ENCODE results near the gene CD276. TPM values are rescaled to one million over a fixed set of nuclear protein-coding genes. Genes with fewer than 3 reads are reported as not detected.
A peak's percentile ranks its signal among the peaks of the same experiment; 100 is the strongest.

The CD276 gene
- total and polyA plus RNA-seq, 4 donors = 27.7 to 67.9 (median 59.0) TPM

DNA sequence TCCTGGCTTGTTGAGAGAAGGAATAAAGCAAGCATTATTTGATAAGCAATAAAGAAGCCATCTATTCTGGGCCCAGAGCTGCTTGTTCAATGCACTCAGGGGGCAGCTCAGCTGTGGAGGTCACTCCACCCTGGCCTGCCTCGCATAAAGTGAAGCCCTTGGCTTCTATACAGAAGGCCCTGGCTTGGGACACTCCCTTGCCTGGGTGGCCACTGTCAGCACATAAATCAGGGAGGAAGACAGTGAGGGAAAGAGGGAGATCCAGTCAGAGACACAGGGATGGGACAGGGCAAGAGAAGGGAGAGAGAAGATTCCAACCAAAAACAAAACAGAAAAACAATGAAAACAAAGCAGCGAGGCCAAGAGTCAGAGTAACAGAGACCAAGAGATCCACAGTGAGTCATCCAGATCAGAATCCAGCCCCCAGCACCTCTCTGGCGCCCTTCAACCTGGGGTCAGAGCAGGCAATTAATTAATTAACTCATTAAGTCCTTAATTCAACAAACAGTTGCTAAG, 57.2 kb downstream of the CD276 start:
- H3K27me3 ChIP-seq (ENCODE audit: control insufficient read depth in 1 of 2, insufficient read depth in 2 of 2, low read length in 1 of 2) = no peaks in the 10 kb centered on the region
- WGBS, 2 donors = 82 to 85% methylated on average over 3 of the region's 3 CpGs
- DNase-seq (no peak), ATAC-seq (ENCODE audit: low FRiP score) (no peak)
- no peaks in the 10 kb centered on the region for H3K9me3 ChIP-seq (ENCODE audit: control insufficient read depth, low read length)
- no peak overlapping the region for H3K4me3 ChIP-seq (ENCODE audit: low read length in 2 of 2)
- no peak overlapping the region for H3K27ac ChIP-seq (ENCODE audit: low read depth in 1 of 2, low read length in 2 of 2)
- intact Hi-C loops (cut with DNase I) = no loop called here
- H3K4me1 ChIP-seq (ENCODE audit: control insufficient read depth in 1 of 2, insufficient read depth in 2 of 2, low read length in 2 of 2) = no peaks in the 10 kb centered on the region
- no peaks in the 10 kb centered on the region for H3K36me3 ChIP-seq (ENCODE audit: control insufficient read depth in 1 of 2, insufficient read depth in 2 of 2, low read length in 1 of 2)

DNA sequence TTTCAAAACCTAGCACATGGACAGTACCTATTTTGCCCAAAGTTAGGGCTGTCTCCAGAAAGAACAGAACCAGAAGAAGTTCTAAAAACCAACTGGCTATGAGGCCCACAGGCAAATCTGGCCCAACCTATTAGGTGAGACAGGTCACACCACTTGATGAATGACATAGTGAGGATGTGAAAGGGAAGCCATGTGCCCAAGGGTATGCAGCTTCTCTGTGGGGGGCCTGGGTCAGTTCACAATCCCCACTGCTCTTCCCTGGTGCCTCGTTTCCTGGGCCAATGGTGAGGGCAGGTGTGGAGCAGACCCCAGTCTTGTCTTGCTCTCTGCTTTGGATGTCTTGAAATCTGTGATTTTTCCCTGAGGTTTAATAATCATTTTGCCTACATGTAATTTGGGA, 60.1 kb downstream of the CD276 start:
- DNase-seq = no peak
- intact Hi-C loops (cut with DNase I) = no loop called here
- ATAC-seq (ENCODE audit: low FRiP score) = no peak
- no peaks in the 10 kb centered on the region for H3K4me1 ChIP-seq (ENCODE audit: control insufficient read depth in 1 of 2, insufficient read depth in 2 of 2, low read length in 2 of 2)
- no peaks in the 10 kb centered on the region for H3K9me3 ChIP-seq (ENCODE audit: control insufficient read depth, low read length)
- H3K27me3 ChIP-seq (ENCODE audit: control insufficient read depth in 1 of 2, insufficient read depth in 2 of 2, low read length in 1 of 2) = no peaks in the 10 kb centered on the region
- 67 to 83% methylated on average over 1 of the region's 1 CpG for WGBS, 2 donors
- H3K4me3 ChIP-seq (ENCODE audit: low read length in 2 of 2) = no peak overlapping the region
- H3K36me3 ChIP-seq (ENCODE audit: control insufficient read depth in 1 of 2, insufficient read depth in 2 of 2, low read length in 1 of 2) = no peaks in the 10 kb centered on the region
- no peak overlapping the region for H3K27ac ChIP-seq (ENCODE audit: low read depth in 1 of 2, low read length in 2 of 2)

DNA sequence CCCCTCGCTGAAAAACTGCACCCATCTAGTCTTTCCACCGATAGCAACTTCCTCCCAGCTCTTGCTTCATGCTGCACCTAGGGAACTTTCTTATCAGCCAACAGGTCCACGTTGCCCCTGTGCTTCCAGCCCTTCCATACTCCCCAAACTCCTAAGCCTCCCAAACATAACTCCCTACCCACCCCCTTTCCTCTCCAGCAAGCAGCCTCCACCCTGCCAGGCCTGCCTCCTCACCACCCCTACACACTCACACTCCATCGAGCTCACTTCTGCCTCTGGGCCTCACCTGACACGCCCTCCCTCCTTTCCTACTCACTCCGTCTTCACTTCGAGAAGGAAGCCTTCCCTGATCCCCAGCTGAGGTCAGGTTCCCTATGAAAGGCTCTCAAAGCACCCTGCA, 60.9 kb downstream of the CD276 start:
- Histone ChIP-seq H3K27me3 (ENCODE audit: control insufficient read depth in 1 of 2, insufficient read depth in 2 of 2, low read length in 1 of 2) (no peaks in the 10 kb centered on the region), H3K4me3 (ENCODE audit: low read length in 2 of 2) (no peak overlapping the region), H3K36me3 (ENCODE audit: control insufficient read depth in 1 of 2, insufficient read depth in 2 of 2, low read length in 1 of 2) (no peaks in the 10 kb centered on the region), H3K27ac (ENCODE audit: low read depth in 1 of 2, low read length in 2 of 2) (no peak overlapping the region), H3K4me1 (ENCODE audit: control insufficient read depth in 1 of 2, insufficient read depth in 2 of 2, low read length in 2 of 2) (no peaks in the 10 kb centered on the region), H3K9me3 (ENCODE audit: control insufficient read depth, low read length) (no peaks in the 10 kb centered on the region)
- peak in 1 of 2 donors; percentile 6 for DNase-seq
- no peak for ATAC-seq (ENCODE audit: low FRiP score)
- intact Hi-C loops (cut with DNase I) = no loop called here
- WGBS, 2 donors = 78 to 79% methylated on average over 7 of the region's 7 CpGs

GRCh38 chr15:73746261-73746660, 62.1 kb downstream of the CD276 start:
- Histone ChIP-seq H3K4me1 (ENCODE audit: control insufficient read depth in 1 of 2, insufficient read depth in 2 of 2, low read length in 2 of 2) (no peaks in the 10 kb centered on the region), H3K36me3 (ENCODE audit: control insufficient read depth in 1 of 2, insufficient read depth in 2 of 2, low read length in 1 of 2) (no peaks in the 10 kb centered on the region), H3K4me3 (ENCODE audit: low read length in 2 of 2) (no peak overlapping the region), H3K9me3 (ENCODE audit: control insufficient read depth, low read length) (no peaks in the 10 kb centered on the region), H3K27ac (ENCODE audit: low read depth in 1 of 2, low read length in 2 of 2) (no peak overlapping the region), H3K27me3 (ENCODE audit: control insufficient read depth in 1 of 2, insufficient read depth in 2 of 2, low read length in 1 of 2) (no peaks in the 10 kb centered on the region)
- DNase-seq = no peak
- ATAC-seq (ENCODE audit: low FRiP score) = no peak
- 80% methylated on average over 8 of the region's 8 CpGs for WGBS, 2 donors
- intact Hi-C loops (cut with DNase I) = no loop called here

DNA sequence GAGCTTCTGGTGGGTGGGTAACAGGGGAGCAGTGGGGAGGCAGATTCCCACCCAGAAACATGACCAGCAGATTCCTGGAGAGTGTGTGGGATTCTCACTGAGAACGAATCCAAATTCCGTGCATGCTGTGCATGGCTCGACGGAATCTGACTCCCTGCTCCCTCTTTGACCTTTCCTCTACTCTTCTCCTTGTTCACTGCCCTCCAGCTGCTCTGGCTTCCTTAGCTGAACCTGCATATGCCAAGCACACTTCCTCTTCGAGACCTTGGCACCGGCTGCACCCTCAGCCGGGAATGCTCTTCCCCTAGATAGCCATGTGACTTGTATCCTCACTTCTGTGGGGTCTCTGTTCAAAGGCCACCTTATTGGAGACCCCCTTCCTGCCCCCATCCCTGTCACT, 62.7 kb downstream of the CD276 start:
- 52 to 59% methylated on average over 7 of the region's 7 CpGs for WGBS, 2 donors
- no peak overlapping the region for H3K4me3 ChIP-seq (ENCODE audit: low read length in 2 of 2)
- no peaks in the 10 kb centered on the region for H3K36me3 ChIP-seq (ENCODE audit: control insufficient read depth in 1 of 2, insufficient read depth in 2 of 2, low read length in 1 of 2)
- H3K27ac ChIP-seq (ENCODE audit: low read depth in 1 of 2, low read length in 2 of 2) = no peak overlapping the region
- H3K9me3 ChIP-seq (ENCODE audit: control insufficient read depth, low read length) = no peaks in the 10 kb centered on the region
- H3K4me1 ChIP-seq (ENCODE audit: control insufficient read depth in 1 of 2, insufficient read depth in 2 of 2, low read length in 2 of 2) = no peaks in the 10 kb centered on the region
- H3K27me3 ChIP-seq (ENCODE audit: control insufficient read depth in 1 of 2, insufficient read depth in 2 of 2, low read length in 1 of 2) = no peaks in the 10 kb centered on the region
- DNase-seq (peak in 1 of 2 donors; percentile 34), ATAC-seq (ENCODE audit: low FRiP score) (no peak)
- intact Hi-C loops (cut with DNase I) = no loop called here

GRCh38 chr15:73747847-73748590, 63.8 kb downstream of the CD276 start:
- Histone ChIP-seq H3K36me3 (ENCODE audit: control insufficient read depth in 1 of 2, insufficient read depth in 2 of 2, low read length in 1 of 2) (no peaks in the 10 kb centered on the region), H3K4me3 (ENCODE audit: low read length in 2 of 2) (no peak overlapping the region), H3K27me3 (ENCODE audit: control insufficient read depth in 1 of 2, insufficient read depth in 2 of 2, low read length in 1 of 2) (no peaks in the 10 kb centered on the region), H3K9me3 (ENCODE audit: control insufficient read depth, low read length) (no peaks in the 10 kb centered on the region), H3K27ac (ENCODE audit: low read depth in 1 of 2, low read length in 2 of 2) (no peak overlapping the region), H3K4me1 (ENCODE audit: control insufficient read depth in 1 of 2, insufficient read depth in 2 of 2, low read length in 2 of 2) (no peaks in the 10 kb centered on the region)
- ATAC-seq (ENCODE audit: low FRiP score) = no peak
- no peak for DNase-seq
- 94% methylated on average over 11 of the region's 11 CpGs for WGBS, 2 donors
- intact Hi-C loops (cut with DNase I) = no loop called here

DNA sequence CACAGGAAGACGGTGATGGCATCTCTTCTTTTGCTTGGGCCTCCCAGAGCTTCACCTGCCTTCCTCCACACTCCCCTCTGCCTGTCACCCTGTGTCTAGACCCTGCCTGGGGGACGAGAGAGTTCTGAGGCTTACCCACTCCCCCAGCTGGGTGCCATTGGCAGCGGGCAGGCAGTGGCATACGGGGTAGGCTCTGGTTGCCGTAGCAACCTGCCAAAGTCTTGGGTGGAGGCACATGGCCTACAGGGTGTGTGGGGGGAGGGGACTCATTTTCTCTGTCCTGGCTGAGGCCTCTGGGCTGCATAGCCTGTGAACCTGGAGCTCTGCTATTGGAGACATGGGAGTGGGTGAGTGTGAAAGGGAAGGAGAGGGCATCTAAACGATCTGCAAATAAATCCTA, 64.5 kb downstream of the CD276 start:
- Histone ChIP-seq H3K9me3 (ENCODE audit: control insufficient read depth, low read length) (no peaks in the 10 kb centered on the region), H3K36me3 (ENCODE audit: control insufficient read depth in 1 of 2, insufficient read depth in 2 of 2, low read length in 1 of 2) (no peaks in the 10 kb centered on the region), H3K4me3 (ENCODE audit: low read length in 2 of 2) (no peak overlapping the region), H3K27me3 (ENCODE audit: control insufficient read depth in 1 of 2, insufficient read depth in 2 of 2, low read length in 1 of 2) (no peaks in the 10 kb centered on the region), H3K27ac (ENCODE audit: low read depth in 1 of 2, low read length in 2 of 2) (no peak overlapping the region), H3K4me1 (ENCODE audit: control insufficient read depth in 1 of 2, insufficient read depth in 2 of 2, low read length in 2 of 2) (no peaks in the 10 kb centered on the region)
- 74 to 76% methylated on average over 6 of the region's 6 CpGs for WGBS, 2 donors
- DNase-seq = no peak
- ATAC-seq (ENCODE audit: low FRiP score) = no peak
- intact Hi-C loops (cut with DNase I) = no loop called here

GRCh38 chr15:73749533-73749932, 65.3 kb downstream of the CD276 start:
- no peaks in the 10 kb centered on the region for H3K36me3 ChIP-seq (ENCODE audit: control insufficient read depth in 1 of 2, insufficient read depth in 2 of 2, low read length in 1 of 2)
- H3K27ac ChIP-seq (ENCODE audit: low read depth in 1 of 2, low read length in 2 of 2) = no peak overlapping the region
- H3K4me3 ChIP-seq (ENCODE audit: low read length in 2 of 2) = no peak overlapping the region
- intact Hi-C loops (cut with DNase I) = no loop called here
- H3K9me3 ChIP-seq (ENCODE audit: control insufficient read depth, low read length) = no peaks in the 10 kb centered on the region
- DNase-seq (no peak), ATAC-seq (ENCODE audit: low FRiP score) (no peak)
- no peaks in the 10 kb centered on the region for H3K27me3 ChIP-seq (ENCODE audit: control insufficient read depth in 1 of 2, insufficient read depth in 2 of 2, low read length in 1 of 2)
- 90 to 93% methylated on average over 5 of the region's 5 CpGs for WGBS, 2 donors
- H3K4me1 ChIP-seq (ENCODE audit: control insufficient read depth in 1 of 2, insufficient read depth in 2 of 2, low read length in 2 of 2) = no peaks in the 10 kb centered on the region

- ATAC-seq (ENCODE audit: low FRiP score) = no peak
- 93 to 96% methylated on average over 5 of the region's 5 CpGs for WGBS, 2 donors
- H3K4me1 ChIP-seq (ENCODE audit: control insufficient read depth in 1 of 2, insufficient read depth in 2 of 2, low read length in 2 of 2) = no peaks in the 10 kb centered on the region
- no peak overlapping the region for H3K4me3 ChIP-seq (ENCODE audit: low read length in 2 of 2)
- H3K36me3 ChIP-seq (ENCODE audit: control insufficient read depth in 1 of 2, insufficient read depth in 2 of 2, low read length in 1 of 2) = no peaks in the 10 kb centered on the region
- no peak overlapping the region for H3K27ac ChIP-seq (ENCODE audit: low read depth in 1 of 2, low read length in 2 of 2)
- H3K27me3 ChIP-seq (ENCODE audit: control insufficient read depth in 1 of 2, insufficient read depth in 2 of 2, low read length in 1 of 2) = no peaks in the 10 kb centered on the region
- intact Hi-C loops (cut with DNase I) = loop anchor here in 1 of 2 donors (5.0 kb wide), 1 partner anchor 52 kb away; no protein-coding TSS in a partner anchor
- DNase-seq = no peak
- H3K9me3 ChIP-seq (ENCODE audit: control insufficient read depth, low read length) = no peaks in the 10 kb centered on the region
Measured at GRCh38 chr15:73749971-73750370, 65.8 kb downstream of the CD276 start.
